Stimulated activated CD8-positive, alpha-beta memory T cell treated with anti-CD3 and anti-CD28 coated beads, Interleukin-15, amount 100 ng/mL, for 24 hours (primary cell): ENCODE data around the gene PRKCH.

Experiments used
- DNase-seq: peaks from one replicate; pipeline ENCODE4 v3.0.0-alpha.2; 2020; ENCODE audit warnings: low read depth

PRKCH gene

GRCh38 chr14:61476105-61476753 lies 154.8 kb downstream of the PRKCH start:
- no peak for DNase-seq

GRCh38 chr14:61476754-61477410 lies 155.5 kb downstream of the PRKCH start:
- no peak for DNase-seq

GRCh38 chr14:61477712-61478462 lies 156.5 kb downstream of the PRKCH start:
- DNase-seq, result no peak

GRCh38 chr14:61478971-61479473 lies 157.6 kb downstream of the PRKCH start:
- DNase-seq, result no peak

GRCh38 chr14:61479746-61480502 lies 158.5 kb downstream of the PRKCH start:
- no peak for DNase-seq

GRCh38 chr14:61480704-61481285 lies 159.4 kb downstream of the PRKCH start:
- DNase-seq, result no peak

GRCh38 chr14:61481701-61482100 lies 160.3 kb downstream of the PRKCH start:
- no peak for DNase-seq

GRCh38 chr14:61482348-61483206 lies 161.2 kb downstream of the PRKCH start:
- no peak for DNase-seq

GRCh38 chr14:61483476-61483875 lies 162.1 kb downstream of the PRKCH start:
- no peak for DNase-seq

- DNase-seq, result no peak
Observed at GRCh38 chr14:61484031-61484430, 162.7 kb downstream of the PRKCH start.

GRCh38 chr14:61484826-61485584 lies 163.6 kb downstream of the PRKCH start:
- no peak for DNase-seq

- DNase-seq, result no peak
Observed at GRCh38 chr14:61485661-61486060, 164.3 kb downstream of the PRKCH start.

GRCh38 chr14:61486930-61487495 lies 165.6 kb downstream of the PRKCH start:
- no peak for DNase-seq

GRCh38 chr14:61488417-61489401 lies 167.3 kb downstream of the PRKCH start:
- DNase-seq, result no peak

GRCh38 chr14:61489512-61489911 lies 168.1 kb downstream of the PRKCH start:
- DNase-seq, result no peak

GRCh38 chr14:61489932-61490331 lies 168.6 kb downstream of the PRKCH start:
- no peak for DNase-seq

- DNase-seq, result no peak
Observed at GRCh38 chr14:61491224-61491623, 169.8 kb downstream of the PRKCH start.

- DNase-seq, result no peak
Observed at GRCh38 chr14:61491876-61492434, 170.6 kb downstream of the PRKCH start.
